Measurements from ENCODE around the gene ZBTB3. TPM values are rescaled to one million over a fixed set of nuclear protein-coding genes. Genes with fewer than 3 reads are reported as not detected.

Gene ZBTB3
- total and polyA plus RNA-seq, 2 of the 13 experiments (the other 11 are each of a cell fraction or from before 2014, with no cell fraction given): 3.4 to 5.2 TPM

GRCh38 chr11:62787005-62787759, 33.2 kb upstream of the ZBTB3 start, which contains the start of gene TMEM179B (continued):
- peak; percentile 58 for TF ChIP-seq BCL3 (CRISPR knock-in tag; IDR thresholded peaks at IDR 0.05)
- TF ChIP-seq YEATS2 (CRISPR knock-in tag; IDR thresholded peaks at IDR 0.05; ENCODE audit: borderline replicate concordance): peak; percentile 93
- peak; percentile 97 for TF ChIP-seq ARID4A (CRISPR knock-in tag; IDR thresholded peaks at IDR 0.05; ENCODE audit: borderline replicate concordance)
- TF ChIP-seq ZNF616 (CRISPR knock-in tag; IDR thresholded peaks at IDR 0.05; ENCODE audit: low read depth): no peak; the same call in 1 of the 2 replicates
- peak; percentile 58; the same call in 1 of the 2 replicates for TF ChIP-seq ZBTB8A (CRISPR knock-in tag; IDR thresholded peaks at IDR 0.05; ENCODE audit: borderline replicate concordance, low read depth)
- peak; percentile 91 for TF ChIP-seq ERF (CRISPR knock-in tag; IDR thresholded peaks at IDR 0.05)
- peak; percentile 97 for TF ChIP-seq ZNF501 (CRISPR knock-in tag; IDR thresholded peaks at IDR 0.05)
- TF ChIP-seq ZNF430 (CRISPR knock-in tag; IDR thresholded peaks at IDR 0.05): 0 out of 2 replicates have a peak, but pooled peaks have one; percentile 40
- TF ChIP-seq MIER2 (CRISPR knock-in tag; IDR thresholded peaks at IDR 0.05): peak; percentile 25; the same call in 1 of the 2 replicates
- no peak for TF ChIP-seq ZNF567 (CRISPR knock-in tag; IDR thresholded peaks at IDR 0.05; ENCODE audit: borderline replicate concordance)
- peak; percentile 87; the same call in 1 of the 2 replicates for TF ChIP-seq KAT7 (CRISPR knock-in tag; IDR thresholded peaks at IDR 0.05; ENCODE audit: borderline replicate concordance)
- TF ChIP-seq CCDC6 (CRISPR knock-in tag; IDR thresholded peaks at IDR 0.05): peak; percentile 97
- TF ChIP-seq ZNF883 (CRISPR knock-in tag; IDR thresholded peaks at IDR 0.05; ENCODE audit: not compliant biosample characterization): peak; percentile 86
- peak; percentile 89 for TF ChIP-seq SP2 (CRISPR knock-in tag; IDR thresholded peaks at IDR 0.05)
- TF ChIP-seq FOXJ3 (CRISPR knock-in tag; IDR thresholded peaks at IDR 0.05; ENCODE audit: borderline replicate concordance): no peak; the same call in 1 of the 2 replicates
- TF ChIP-seq ATAD3A (CRISPR knock-in tag; IDR thresholded peaks at IDR 0.05): peak; percentile 5; the same call in 1 of the 2 replicates
- TF ChIP-seq ZNF644 (CRISPR knock-in tag; IDR thresholded peaks at IDR 0.05; ENCODE audit: low read depth): no peak
- TF ChIP-seq ZNF768 (CRISPR knock-in tag; IDR thresholded peaks at IDR 0.05): peak; percentile 79
- TF ChIP-seq HOXA7 (CRISPR knock-in tag; IDR thresholded peaks at IDR 0.05): no peak
- TF ChIP-seq MLLT10 (CRISPR knock-in tag; IDR thresholded peaks at IDR 0.05): no peak
- TF ChIP-seq ZNF674 (CRISPR knock-in tag; IDR thresholded peaks at IDR 0.05; ENCODE audit: low read depth): peak; percentile 67; the same call in 1 of the 2 replicates
- no peak for TF ChIP-seq RFXAP (CRISPR knock-in tag; IDR thresholded peaks at IDR 0.05; ENCODE audit: borderline replicate concordance)
- peak; percentile 100 for TF ChIP-seq ZC3H13 (CRISPR knock-in tag; IDR thresholded peaks at IDR 0.05)
- TF ChIP-seq ZNF83 (CRISPR knock-in tag; IDR thresholded peaks at IDR 0.05; ENCODE audit: borderline replicate concordance): peak; percentile 40; the same call in 1 of the 2 replicates
- TF ChIP-seq FOXA3 (CRISPR knock-in tag; IDR thresholded peaks at IDR 0.05): peak; percentile 90
- no peak for TF ChIP-seq SRF (IDR thresholded peaks at IDR 0.05; ENCODE audit: low read depth, low read length)
- TF ChIP-seq ZNF331 (CRISPR knock-in tag; IDR thresholded peaks at IDR 0.05): peak; percentile 31
